HEK293T (cell line): ENCODE measurements around the gene NARS2.
A peak's percentile ranks its signal among the peaks of the same experiment; 100 is the strongest.

ENCODE experiments used
- CTCF ChIA-PET: fragments of 350-600 bp; formaldehyde crosslinking; extraction: SDS; loops from one replicate; lab custom pipeline; 2021; ENCODE audit warnings: antibody characterized with exemption, inconsistent platforms; lab: Yijun Ruan, JAX
- POLR2A ChIA-PET: fragments of 350-600 bp; formaldehyde crosslinking; extraction: SDS; loops from one replicate; lab custom pipeline; 2020; ENCODE audit warnings: antibody characterized with exemption, inconsistent platforms; lab: Yijun Ruan, JAX
- DNase-seq: peaks from one replicate; pipeline ENCODE4 v3.0.0; 2012; ENCODE audit warnings: mixed read lengths; ENCODE audit errors: extremely low spot score
- ARNT ChIP-seq: fragments of 450-650 bp; IDR thresholded peaks from 2 replicates; pipeline ENCODE4 v1.6.1; 2017; ENCODE audit warnings: mild to moderate bottlenecking
- BHLHE40 ChIP-seq: fragments of 450-650 bp; IDR thresholded peaks from 2 replicates; pipeline ENCODE4 v1.6.1; 2016; ENCODE audit warnings: mild to moderate bottlenecking, moderate library complexity, borderline replicate concordance
- CTBP1 ChIP-seq: fragments of 450-650 bp; IDR thresholded peaks from 2 replicates; pipeline ENCODE4 v1.6.1; 2016; ENCODE audit warnings: borderline replicate concordance
- ELF4 ChIP-seq: fragments of 450-650 bp; IDR thresholded peaks from 2 replicates; pipeline ENCODE4 v1.6.1; 2017; ENCODE audit warnings: antibody characterized with exemption
- FOXA1 ChIP-seq: fragments of 450-650 bp; IDR thresholded peaks from 2 replicates; pipeline ENCODE4 v1.6.1; 2016; ENCODE audit warnings: mild to moderate bottlenecking
- FOXK2 ChIP-seq: fragments of 450-650 bp; IDR thresholded peaks from 2 replicates; pipeline ENCODE4 v1.6.1; 2016; ENCODE audit warnings: mild to moderate bottlenecking
- FOXM1 ChIP-seq: fragments of 450-650 bp; IDR thresholded peaks from 2 replicates; pipeline ENCODE4 v1.6.1; 2017; ENCODE audit warnings: mild to moderate bottlenecking, borderline replicate concordance
- HDGF ChIP-seq: fragments of 450-650 bp; IDR thresholded peaks from 2 replicates; pipeline ENCODE4 v1.6.1; 2017; ENCODE audit warnings: antibody characterized with exemption, borderline replicate concordance
- L3MBTL2 ChIP-seq: fragments of 450-650 bp; conservative IDR thresholded peaks from 2 replicates; pipeline ENCODE4 v1.6.1; 2016; ENCODE audit warnings: mild to moderate bottlenecking
- LEF1 ChIP-seq: fragments of 450-650 bp; IDR thresholded peaks from 2 replicates; pipeline ENCODE4 v1.6.1; 2017; ENCODE audit warnings: mild to moderate bottlenecking, borderline replicate concordance
- NFRKB ChIP-seq: fragments of 450-650 bp; IDR thresholded peaks from 2 replicates; pipeline ENCODE4 v1.6.1; 2016; ENCODE audit warnings: mild to moderate bottlenecking, moderate library complexity
- PKNOX1 ChIP-seq: fragments of 450-650 bp; IDR thresholded peaks from 2 replicates; pipeline ENCODE4 v1.6.1; 2016
- SP1 ChIP-seq: fragments of 450-650 bp; IDR thresholded peaks from 2 replicates; pipeline ENCODE4 v1.6.1; 2017
- SUZ12 ChIP-seq: fragments of 450-650 bp; IDR thresholded peaks from 2 replicates; pipeline ENCODE4 v1.6.1; 2016; ENCODE audit warnings: mild to moderate bottlenecking
- TARDBP ChIP-seq: fragments of 450-650 bp; IDR thresholded peaks from 2 replicates; pipeline ENCODE4 v1.6.1; 2016
- ZNF384 ChIP-seq: fragments of 450-650 bp; IDR thresholded peaks from 2 replicates; pipeline ENCODE4 v1.6.1; 2016

NARS2 gene

GRCh38 chr11:78594814-78595213 is 20.1 kb upstream of the NARS2 start:
- TF ChIP-seq HDGF (no peak), SUZ12 (no peak), L3MBTL2 (no peak), SP1 (no peak), BHLHE40 (no peak), LEF1 (no peak), TARDBP (no peak), NFRKB (no peak), FOXA1 (no peak), ZNF384 (no peak), ARNT (no peak), FOXM1 (no peak), CTBP1 (no peak), ELF4 (no peak), PKNOX1 (no peak), FOXK2 (no peak)
- ChIA-PET CTCF (no interaction called here), POLR2A (no interaction called here)
- DNase-seq: no peak

GRCh38 chr11:78588517-78588916 is 13.9 kb upstream of the NARS2 start:
- no peak for TF ChIP-seq PKNOX1
- TF ChIP-seq SP1: no peak
- TF ChIP-seq TARDBP: no peak
- no peak for TF ChIP-seq ELF4
- TF ChIP-seq FOXM1: no peak
- TF ChIP-seq HDGF: no peak
- TF ChIP-seq L3MBTL2: no peak
- TF ChIP-seq SUZ12: no peak
- TF ChIP-seq FOXA1: no peak
- no peak for TF ChIP-seq CTBP1
- TF ChIP-seq BHLHE40: no peak
- TF ChIP-seq LEF1: no peak
- TF ChIP-seq ZNF384: no peak
- TF ChIP-seq ARNT: no peak
- TF ChIP-seq FOXK2: no peak
- no peak for TF ChIP-seq NFRKB
- ChIA-PET CTCF (no interaction called here), POLR2A (interaction anchor here (1.1 kb wide), 1 partner anchor 13 kb away, joined by 4 read pairs; the partner anchor contains the start of gene NARS2)
- DNase-seq: no peak

GRCh38 chr11:78587446-78587845 is 12.8 kb upstream of the NARS2 start:
- TF ChIP-seq SP1: no peak
- no peak for TF ChIP-seq LEF1
- no peak for TF ChIP-seq BHLHE40
- TF ChIP-seq FOXM1: no peak
- no peak for TF ChIP-seq FOXA1
- no peak for TF ChIP-seq FOXK2
- TF ChIP-seq CTBP1: no peak
- TF ChIP-seq ELF4: no peak
- TF ChIP-seq NFRKB: no peak
- no peak for TF ChIP-seq SUZ12
- no peak for TF ChIP-seq L3MBTL2
- no peak for TF ChIP-seq ARNT
- no peak for TF ChIP-seq PKNOX1
- no peak for TF ChIP-seq HDGF
- TF ChIP-seq ZNF384: no peak
- no peak for TF ChIP-seq TARDBP
- CTCF ChIA-PET: interaction anchor here (0.6 kb wide), 1 partner anchor 157 kb away, joined by 3 read pairs; no protein-coding TSS in a partner anchor
- DNase-seq: no peak
- POLR2A ChIA-PET: no interaction called here

- TF ChIP-seq LEF1 (no peak), HDGF (no peak), FOXM1 (no peak), ARNT (no peak), FOXK2 (no peak), CTBP1 (no peak), L3MBTL2 (no peak), TARDBP (no peak), SP1 (no peak), FOXA1 (no peak), PKNOX1 (no peak), ELF4 (no peak), NFRKB (no peak)
- ChIA-PET POLR2A (interaction anchor here (1.6 kb wide), 1 partner anchor 12 kb away, joined by 4 read pairs; the partner anchor contains the start of gene NARS2), CTCF (no interaction called here)
- DNase-seq: peak; percentile 12
Observed at GRCh38 chr11:78586452-78587046, 11.9 kb upstream of the NARS2 start.

- no peak for DNase-seq
- TF ChIP-seq SP1 (no peak), FOXA1 (no peak), LEF1 (no peak), L3MBTL2 (no peak), BHLHE40 (no peak), TARDBP (no peak), ZNF384 (no peak), ELF4 (no peak), CTBP1 (no peak), FOXK2 (no peak), FOXM1 (no peak), ARNT (no peak), SUZ12 (no peak), NFRKB (no peak), PKNOX1 (no peak), HDGF (no peak)
- CTCF ChIA-PET: no interaction called here
- POLR2A ChIA-PET: no interaction called here
Observed at GRCh38 chr11:78583889-78584288, 9.2 kb upstream of the NARS2 start.
